K562 (cell line): ENCODE data around the gene SPDYE1. TPM values are rescaled to one million over a fixed set of nuclear protein-coding genes. Genes with fewer than 3 reads are reported as not detected.

Source experiments
- BACH1 ChIP-seq: fragments of 200-800 bp; sonication (Bioruptor generic); IDR thresholded peaks from 2 replicates; pipeline ENCODE4 v1.6.1; 2016; ENCODE audit warnings: missing genetic modification characterization, missing compliant biosample characterization
- BRD9 ChIP-seq: fragments of 450-650 bp; IDR thresholded peaks from 2 replicates; pipeline ENCODE4 v1.6.1; 2018; ENCODE audit warnings: low read depth; ENCODE audit not compliant: partially characterized antibody
- FOSL1 ChIP-seq: fragments of 200-800 bp; sonication (Bioruptor generic); conservative IDR thresholded peaks from 2 replicates; pipeline ENCODE4 v1.6.1; 2016; ENCODE audit warnings: missing genetic modification characterization, missing compliant biosample characterization
- HDAC8 ChIP-seq: fragments of 450-650 bp; IDR thresholded peaks from 2 replicates; pipeline ENCODE4 v1.6.1; 2016; ENCODE audit warnings: mild to moderate bottlenecking, missing genetic modification characterization, moderate library complexity, missing compliant biosample characterization
- KHSRP ChIP-seq: fragments of 450-650 bp; IDR thresholded peaks from 2 replicates; pipeline ENCODE4 v1.6.1; 2017
- KLF10 ChIP-seq: fragments of 250-450 bp; sonication (Bioruptor Pico); IDR thresholded peaks from 2 replicates; pipeline ENCODE4 v1.6.1; 2021; ENCODE audit warnings: matching md5 sums
- MECOM ChIP-seq: fragments of 250-450 bp; sonication (Bioruptor Pico); IDR thresholded peaks from 2 replicates; pipeline ENCODE4 v1.8.0; 2022; ENCODE audit warnings: inconsistent platforms
- NR3C1 ChIP-seq: sonication (generic); formaldehyde crosslinking; IDR thresholded peaks from 2 replicates; pipeline ENCODE4 v1.8.1; 2022; ENCODE audit warnings: missing genetic modification reagents
- RBM25 ChIP-seq: fragments of 200-400 bp; formaldehyde crosslinking; IDR thresholded peaks from 2 replicates; pipeline ENCODE4 v1.6.1; 2018; ENCODE audit warnings: low read length, low read depth, moderate library complexity; ENCODE audit not compliant: severe bottlenecking
- RNF2 ChIP-seq: sonication (generic); IDR thresholded peaks from 2 replicates; pipeline ENCODE4 v1.6.1; 2016
- TCF7L2 ChIP-seq: fragments of 150-350 bp; IDR thresholded peaks from 2 replicates; pipeline ENCODE4 v1.6.1; 2016; ENCODE audit warnings: low read depth, mild to moderate bottlenecking, low read length, moderate library complexity
- TFAM ChIP-seq: fragments of 250-450 bp; sonication (Bioruptor Pico); conservative IDR thresholded peaks from 2 replicates; pipeline ENCODE4 v1.5.0; 2021; ENCODE audit warnings: mild to moderate bottlenecking, moderate library complexity
- TRIM24 ChIP-seq, 2 experiments: fragments of 450-650 bp; IDR thresholded peaks; 2 replicates each; pipeline ENCODE4 v1.6.1; 2016
- ZBTB7A ChIP-seq: IDR thresholded peaks from 2 replicates; pipeline ENCODE4 v1.6.1; 2011; ENCODE audit warnings: low read depth, mild to moderate bottlenecking, low read length, moderate library complexity, borderline replicate concordance; ENCODE audit not compliant: control insufficient read depth
- ZNF133 ChIP-seq: fragments of 250-450 bp; sonication (Bioruptor Pico); IDR thresholded peaks from 2 replicates; pipeline ENCODE4 v1.4.0; 2020; ENCODE audit warnings: mild to moderate bottlenecking
- ZNF174 ChIP-seq: fragments of 250-450 bp; sonication (Bioruptor Pico); IDR thresholded peaks from 2 replicates; pipeline ENCODE4 v1.4.0; 2020; ENCODE audit warnings: mild to moderate bottlenecking
- ZNF217 ChIP-seq: sonication (generic); formaldehyde crosslinking; IDR thresholded peaks from 2 replicates; pipeline ENCODE4 v1.8.0; 2022; ENCODE audit warnings: mild to moderate bottlenecking, missing genetic modification reagents
- ZNF507 ChIP-seq: conservative IDR thresholded peaks from 2 replicates; pipeline ENCODE4 v1.6.1; 2017; ENCODE audit warnings: missing genetic modification characterization, missing compliant biosample characterization
- ZSCAN29 ChIP-seq: fragments of 450-650 bp; IDR thresholded peaks from 2 replicates; pipeline ENCODE4 v1.6.1; 2017
- polyA plus RNA-seq, 8 experiments: library from polyadenylated mRNA; depleted of rRNA in 4 of 8; stranded (reverse) in 5 of 8; unstranded in 3 of 8; fragments of >200 nt; fragmentation: Nextera tagmentation in 2 of 8; fragmentation: Illumina TruSeq in 1 of 8; extraction: Ambion mirVana in 2 of 8; extraction: Trizol in 1 of 8; gene quantifications; 2 replicates each; pipeline versions ENCODE4 v1.2.1 to v1.2.3, GENCODE V29; 2011 to 2014; ENCODE audit warnings: inconsistent platforms in 1 of 8, missing spikeins in 1 of 8
- total RNA-seq, 7 experiments: library from RNA; depleted of rRNA in 6 of 7; stranded (reverse); fragments of >200 nt in 6 of 7; fragmentation: Illumina TruSeq in 2 of 7; extraction: Trizol in 2 of 7; gene quantifications; 2 replicates each; pipeline versions ENCODE4 v1.2.1 to v1.2.3, GENCODE V29; 2011 to 2021; ENCODE audit warnings: low replicate concordance in 1 of 7
- TF ChIP-seq, protein P1 (sequence below): fragments of 250-450 bp; sonication (Bioruptor Pico); IDR thresholded peaks from 2 replicates; pipeline ENCODE4 v1.8.0; 2021; ENCODE audit warnings: mild to moderate bottlenecking, moderate library complexity
- TF ChIP-seq, protein P2 (sequence below): fragments of 250-450 bp; sonication (Bioruptor Pico); IDR thresholded peaks from 2 replicates; pipeline ENCODE4 v1.8.0; 2021; ENCODE audit warnings: moderate library complexity, mild to moderate bottlenecking, inconsistent platforms
- TF ChIP-seq, protein P3 (sequence below): fragments of 200-800 bp; sonication (Bioruptor generic); IDR thresholded peaks from 2 replicates; pipeline ENCODE4 v1.6.1; 2017; ENCODE audit warnings: missing genetic modification characterization, missing compliant biosample characterization
- TF ChIP-seq, protein P4 (sequence below): conservative IDR thresholded peaks from 2 replicates; pipeline ENCODE4 v1.6.1; 2011; ENCODE audit warnings: low read depth, mild to moderate bottlenecking, low read length; ENCODE audit not compliant: control insufficient read depth
- TF ChIP-seq, protein P5 (sequence below): fragments of 450-650 bp; IDR thresholded peaks from 2 replicates; pipeline ENCODE4 v1.6.1; 2014; ENCODE audit warnings: low read depth, mild to moderate bottlenecking, moderate library complexity, borderline replicate concordance

SPDYE1 gene
- total and polyA plus RNA-seq, 9 of the 15 experiments (the other 6 are each of a cell fraction or from before 2014, with no cell fraction given), result 0.04 to 0.10 TPM; not detected in 7

DNA sequence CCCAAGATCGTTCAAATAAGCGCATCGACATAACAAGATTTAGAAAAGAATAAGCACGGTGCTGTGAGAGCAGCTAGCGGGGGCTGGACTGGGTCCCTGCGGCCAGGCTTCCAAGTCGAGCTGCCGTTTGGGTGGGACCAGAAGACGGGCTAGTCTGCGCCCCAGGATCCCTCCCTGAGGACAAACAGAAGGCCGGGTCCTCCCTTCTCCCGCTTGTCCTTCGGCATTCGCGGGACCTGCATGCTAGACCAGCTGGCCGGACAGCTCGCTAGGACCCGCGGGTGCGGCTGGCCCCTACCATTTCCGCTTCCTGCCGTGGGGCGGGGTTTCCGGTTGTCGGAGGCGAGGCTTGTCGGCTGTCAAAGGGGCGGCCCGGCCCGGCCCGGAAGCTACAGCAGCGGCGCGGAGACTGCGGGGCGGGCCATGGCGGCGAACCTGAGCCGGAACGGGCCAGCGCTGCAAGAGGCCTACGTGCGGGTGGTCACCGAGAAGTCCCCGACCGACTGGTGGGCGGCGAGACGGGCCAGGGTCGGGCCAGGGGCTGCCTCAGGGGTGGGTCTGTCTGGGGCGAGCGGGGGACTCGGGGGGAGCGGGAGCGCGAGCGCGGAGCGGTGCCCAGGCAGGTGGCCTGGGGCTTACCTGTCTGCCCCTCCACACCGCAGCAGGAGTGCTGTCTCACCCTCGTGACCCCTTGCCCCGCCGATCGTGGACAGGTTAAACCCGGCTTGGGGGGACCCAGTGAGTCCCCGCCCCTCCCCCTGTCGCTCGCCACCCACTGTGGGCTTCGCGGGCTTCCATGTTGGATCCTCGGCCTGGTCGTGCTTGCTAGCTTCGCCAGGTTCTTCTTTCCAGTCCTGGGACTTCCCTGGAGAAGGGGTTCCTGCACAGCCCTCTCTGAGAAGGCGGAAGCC is 46.9 kb downstream of the SPDYE1 start, which contains the start of gene DBNL (continued):
- TF ChIP-seq HDAC8 (no peak), NR3C1 (CRISPR knock-in tag) (no peak), KLF10 (CRISPR knock-in tag) (no peak), KHSRP (no peak), TCF7L2 (no peak), RNF2 (no peak), ZSCAN29 (no peak), ZNF174 (CRISPR knock-in tag) (no peak), FOSL1 (no peak), ZNF133 (CRISPR knock-in tag) (no peak), ZBTB7A (peak; percentile 43; the same call in 1 of the 2 replicates), MECOM (CRISPR knock-in tag) (no peak), BRD9 (no peak), RBM25 (no peak), ZNF507 (tag) (no peak), TRIM24 (IDR thresholded peaks at IDR 0.05) (peak in 1 of 2 experiments; percentile 37; a peak in 1 of 4 replicates), TFAM (CRISPR knock-in tag) (no peak), BACH1 (no peak), ZNF217 (CRISPR knock-in tag) (no peak)
- TF ChIP-seq, protein P1, sequence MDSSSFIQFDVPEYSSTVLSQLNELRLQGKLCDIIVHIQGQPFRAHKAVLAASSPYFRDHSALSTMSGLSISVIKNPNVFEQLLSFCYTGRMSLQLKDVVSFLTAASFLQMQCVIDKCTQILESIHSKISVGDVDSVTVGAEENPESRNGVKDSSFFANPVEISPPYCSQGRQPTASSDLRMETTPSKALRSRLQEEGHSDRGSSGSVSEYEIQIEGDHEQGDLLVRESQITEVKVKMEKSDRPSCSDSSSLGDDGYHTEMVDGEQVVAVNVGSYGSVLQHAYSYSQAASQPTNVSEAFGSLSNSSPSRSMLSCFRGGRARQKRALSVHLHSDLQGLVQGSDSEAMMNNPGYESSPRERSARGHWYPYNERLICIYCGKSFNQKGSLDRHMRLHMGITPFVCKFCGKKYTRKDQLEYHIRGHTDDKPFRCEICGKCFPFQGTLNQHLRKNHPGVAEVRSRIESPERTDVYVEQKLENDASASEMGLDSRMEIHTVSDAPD (CRISPR knock-in tag), result no peak
- TF ChIP-seq, protein P2, sequence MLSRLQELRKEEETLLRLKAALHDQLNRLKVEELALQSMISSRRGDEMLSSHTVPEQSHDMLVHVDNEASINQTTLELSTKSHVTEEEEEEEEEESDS (CRISPR knock-in tag), result no peak
- TF ChIP-seq, protein P3, sequence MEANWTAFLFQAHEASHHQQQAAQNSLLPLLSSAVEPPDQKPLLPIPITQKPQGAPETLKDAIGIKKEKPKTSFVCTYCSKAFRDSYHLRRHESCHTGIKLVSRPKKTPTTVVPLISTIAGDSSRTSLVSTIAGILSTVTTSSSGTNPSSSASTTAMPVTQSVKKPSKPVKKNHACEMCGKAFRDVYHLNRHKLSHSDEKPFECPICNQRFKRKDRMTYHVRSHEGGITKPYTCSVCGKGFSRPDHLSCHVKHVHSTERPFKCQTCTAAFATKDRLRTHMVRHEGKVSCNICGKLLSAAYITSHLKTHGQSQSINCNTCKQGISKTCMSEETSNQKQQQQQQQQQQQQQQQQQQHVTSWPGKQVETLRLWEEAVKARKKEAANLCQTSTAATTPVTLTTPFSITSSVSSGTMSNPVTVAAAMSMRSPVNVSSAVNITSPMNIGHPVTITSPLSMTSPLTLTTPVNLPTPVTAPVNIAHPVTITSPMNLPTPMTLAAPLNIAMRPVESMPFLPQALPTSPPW, result peak; percentile 87
- TF ChIP-seq, protein P4, sequence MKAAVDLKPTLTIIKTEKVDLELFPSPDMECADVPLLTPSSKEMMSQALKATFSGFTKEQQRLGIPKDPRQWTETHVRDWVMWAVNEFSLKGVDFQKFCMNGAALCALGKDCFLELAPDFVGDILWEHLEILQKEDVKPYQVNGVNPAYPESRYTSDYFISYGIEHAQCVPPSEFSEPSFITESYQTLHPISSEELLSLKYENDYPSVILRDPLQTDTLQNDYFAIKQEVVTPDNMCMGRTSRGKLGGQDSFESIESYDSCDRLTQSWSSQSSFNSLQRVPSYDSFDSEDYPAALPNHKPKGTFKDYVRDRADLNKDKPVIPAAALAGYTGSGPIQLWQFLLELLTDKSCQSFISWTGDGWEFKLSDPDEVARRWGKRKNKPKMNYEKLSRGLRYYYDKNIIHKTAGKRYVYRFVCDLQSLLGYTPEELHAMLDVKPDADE, result peak; percentile 86
- TF ChIP-seq, protein P5, sequence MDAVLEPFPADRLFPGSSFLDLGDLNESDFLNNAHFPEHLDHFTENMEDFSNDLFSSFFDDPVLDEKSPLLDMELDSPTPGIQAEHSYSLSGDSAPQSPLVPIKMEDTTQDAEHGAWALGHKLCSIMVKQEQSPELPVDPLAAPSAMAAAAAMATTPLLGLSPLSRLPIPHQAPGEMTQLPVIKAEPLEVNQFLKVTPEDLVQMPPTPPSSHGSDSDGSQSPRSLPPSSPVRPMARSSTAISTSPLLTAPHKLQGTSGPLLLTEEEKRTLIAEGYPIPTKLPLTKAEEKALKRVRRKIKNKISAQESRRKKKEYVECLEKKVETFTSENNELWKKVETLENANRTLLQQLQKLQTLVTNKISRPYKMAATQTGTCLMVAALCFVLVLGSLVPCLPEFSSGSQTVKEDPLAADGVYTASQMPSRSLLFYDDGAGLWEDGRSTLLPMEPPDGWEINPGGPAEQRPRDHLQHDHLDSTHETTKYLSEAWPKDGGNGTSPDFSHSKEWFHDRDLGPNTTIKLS, result no peak
